ENCODE measurements around the gene DGKH. TPM values are rescaled to one million over a fixed set of nuclear protein-coding genes. Genes with fewer than 3 reads are reported as not detected.
"Not testable (repeated sequence)": the region's sequence is repeated elsewhere in the genome, so short reads cannot be mapped to it uniquely, and the experiment has no call there.

Gene DGKH
- total RNA-seq, 1 donor from 2014 or later, result 14.5 TPM

- Mint-ChIP-seq H3K4me1 (ENCODE audit: unreplicated experiment) (peaks cover 3% of the 10 kb centered on the region), H3K27me3 (ENCODE audit: unreplicated experiment) (no peaks in the 10 kb centered on the region), H3K9me3 (ENCODE audit: unreplicated experiment) (peaks cover 31% of the 10 kb centered on the region), H3K36me3 (ENCODE audit: unreplicated experiment) (peaks cover 27% of the 10 kb centered on the region), H3K27ac (ENCODE audit: unreplicated experiment) (no peak overlapping the region), H3K4me3 (ENCODE audit: unreplicated experiment) (no peak overlapping the region)
- DNase-seq (ENCODE audit: extremely low spot score, unreplicated experiment), result no peak
- TF ChIP-seq CTCF (IDR thresholded peaks at IDR 0.05), result no peak
These were observed 36.3 kb downstream of the DGKH start for GRCh38 chr13:42084722-42085121.

- H3K27ac Mint-ChIP-seq (ENCODE audit: unreplicated experiment), result no peak overlapping the region
- peaks cover 37% of the 10 kb centered on the region for H3K36me3 Mint-ChIP-seq (ENCODE audit: unreplicated experiment)
- DNase-seq (ENCODE audit: extremely low spot score, unreplicated experiment), result no peak
- H3K4me1 Mint-ChIP-seq (ENCODE audit: unreplicated experiment), result peaks cover 3% of the 10 kb centered on the region
- no peak for TF ChIP-seq CTCF (IDR thresholded peaks at IDR 0.05)
- H3K27me3 Mint-ChIP-seq (ENCODE audit: unreplicated experiment), result no peaks in the 10 kb centered on the region
- H3K9me3 Mint-ChIP-seq (ENCODE audit: unreplicated experiment), result peaks cover 37% of the 10 kb centered on the region
- no peak overlapping the region for H3K4me3 Mint-ChIP-seq (ENCODE audit: unreplicated experiment)
These were observed 38.1 kb downstream of the DGKH start for GRCh38 chr13:42086582-42086981.

GRCh38 chr13:42094516-42095040, 46.1 kb downstream of the DGKH start:
- DNase-seq (ENCODE audit: extremely low spot score, unreplicated experiment), result no peak
- Mint-ChIP-seq H3K27ac (ENCODE audit: unreplicated experiment) (no peak overlapping the region), H3K36me3 (ENCODE audit: unreplicated experiment) (peaks cover 13% of the 10 kb centered on the region), H3K4me1 (ENCODE audit: unreplicated experiment) (peaks cover 9% of the 10 kb centered on the region), H3K9me3 (ENCODE audit: unreplicated experiment) (peaks cover 13% of the 10 kb centered on the region), H3K27me3 (ENCODE audit: unreplicated experiment) (no peaks in the 10 kb centered on the region), H3K4me3 (ENCODE audit: unreplicated experiment) (no peak overlapping the region)
- TF ChIP-seq CTCF (IDR thresholded peaks at IDR 0.05), result no peak

GRCh38 chr13:42096222-42096621, 47.8 kb downstream of the DGKH start:
- not testable (repeated sequence) for DNase-seq (ENCODE audit: extremely low spot score, unreplicated experiment); H3K4me3 Mint-ChIP-seq (ENCODE audit: unreplicated experiment); H3K27ac Mint-ChIP-seq (ENCODE audit: unreplicated experiment); H3K4me1 Mint-ChIP-seq (ENCODE audit: unreplicated experiment); H3K36me3 Mint-ChIP-seq (ENCODE audit: unreplicated experiment); H3K27me3 Mint-ChIP-seq (ENCODE audit: unreplicated experiment); H3K9me3 Mint-ChIP-seq (ENCODE audit: unreplicated experiment)

GRCh38 chr13:42099962-42100675, 51.7 kb downstream of the DGKH start:
- Mint-ChIP-seq H3K27ac (ENCODE audit: unreplicated experiment) (no peak overlapping the region), H3K27me3 (ENCODE audit: unreplicated experiment) (no peaks in the 10 kb centered on the region), H3K4me3 (ENCODE audit: unreplicated experiment) (no peak overlapping the region), H3K4me1 (ENCODE audit: unreplicated experiment) (peaks cover 14% of the 10 kb centered on the region), H3K9me3 (ENCODE audit: unreplicated experiment) (peaks cover 8% of the 10 kb centered on the region), H3K36me3 (ENCODE audit: unreplicated experiment) (no peaks in the 10 kb centered on the region)
- no peak for DNase-seq (ENCODE audit: extremely low spot score, unreplicated experiment)
- no peak for TF ChIP-seq CTCF (IDR thresholded peaks at IDR 0.05)
